ENCODE measurements around the gene OSCAR.

Gene OSCAR

GRCh38 chr19:54100561-54100960 is at the start of gene OSCAR:
Gene OSCAR, minus strand, starts transcription at chr19:54100803. Its CDS starts 11 bp downstream, at chr19:54100792.
- no peak for DNase-seq (ENCODE audit: low read depth)

- no peak for DNase-seq (ENCODE audit: low read depth)
Measured at GRCh38 chr19:54149021-54149812, 48.6 kb upstream of the OSCAR start.

- DNase-seq (ENCODE audit: low read depth), result no peak
Measured at GRCh38 chr19:54148158-54148557, 47.6 kb upstream of the OSCAR start.

- no peak for DNase-seq (ENCODE audit: low read depth)
Measured at GRCh38 chr19:54147676-54148075, 47.1 kb upstream of the OSCAR start.

- no peak for DNase-seq (ENCODE audit: low read depth)
Measured at GRCh38 chr19:54145541-54146158, 45.0 kb upstream of the OSCAR start.

GRCh38 chr19:54142166-54142780 is 41.7 kb upstream of the OSCAR start:
- no peak for DNase-seq (ENCODE audit: low read depth)

GRCh38 chr19:54141356-54141755 is 40.8 kb upstream of the OSCAR start:
- DNase-seq (ENCODE audit: low read depth), result no peak

- no peak for DNase-seq (ENCODE audit: low read depth)
Measured at GRCh38 chr19:54138489-54139256, 38.1 kb upstream of the OSCAR start.

- no peak for DNase-seq (ENCODE audit: low read depth)
Measured at GRCh38 chr19:54137699-54138488, 37.3 kb upstream of the OSCAR start, which contains the start of gene CNOT3. Gene CNOT3, plus strand, starts transcription at chr19:54137762. Its CDS starts 5,217 bp downstream, at chr19:54142979.

GRCh38 chr19:54136864-54137698 is 36.5 kb upstream of the OSCAR start:
- peak; percentile 100 for DNase-seq (ENCODE audit: low read depth)

- no peak for DNase-seq (ENCODE audit: low read depth)
Measured at GRCh38 chr19:54136086-54136863, 35.7 kb upstream of the OSCAR start.

GRCh38 chr19:54133957-54134590 is 33.5 kb upstream of the OSCAR start:
- DNase-seq (ENCODE audit: low read depth), result no peak

GRCh38 chr19:54133312-54133956 is 32.8 kb upstream of the OSCAR start:
- DNase-seq (ENCODE audit: low read depth), result no peak

GRCh38 chr19:54129617-54129996 is 29.0 kb upstream of the OSCAR start:
- DNase-seq (ENCODE audit: low read depth), result no peak

- DNase-seq (ENCODE audit: low read depth), result no peak
Measured at GRCh38 chr19:54128796-54129616, 28.4 kb upstream of the OSCAR start.

- no peak for DNase-seq (ENCODE audit: low read depth)
Measured at GRCh38 chr19:54128441-54128725, 27.8 kb upstream of the OSCAR start.

- no peak for DNase-seq (ENCODE audit: low read depth)
Measured at GRCh38 chr19:54127688-54128440, 27.3 kb upstream of the OSCAR start.
